Measurements from ENCODE around the gene ADTRP. TPM values are rescaled to one million over a fixed set of nuclear protein-coding genes. Genes with fewer than 3 reads are reported as not detected.

ADTRP gene
- total RNA-seq, 3 donors from 2014 or later: 0.48 to 2.9 (median 2.6) TPM

- intact Hi-C loops (cut with DNase I; ENCODE audit: low total_unique reads): no loop called here
- no peak for DNase-seq (ENCODE audit: low spot score in 2 of 2)
- TF ChIP-seq POLR2AphosphoS5 (IDR thresholded peaks at IDR 0.05): no peak
- no peak for TF ChIP-seq CTCF (IDR thresholded peaks at IDR 0.05)
- TF ChIP-seq POLR2A (IDR thresholded peaks at IDR 0.05): no peak
- H3K36me3 ChIP-seq: no peaks in the 10 kb centered on the region
- no peaks in the 10 kb centered on the region for H3K27me3 ChIP-seq
- no peaks in the 10 kb centered on the region for H3K9me3 ChIP-seq
- no peak overlapping the region for H3K27ac ChIP-seq
- H3K4me1 ChIP-seq: peaks cover 0 to 5% of the 10 kb centered on the region in 2 donors
- H3K4me3 ChIP-seq: no peak overlapping the region
These were observed 11.8 kb downstream of the ADTRP start for GRCh38 chr6:11766589-11767450.

- no peak for TF ChIP-seq POLR2A (IDR thresholded peaks at IDR 0.05)
- no peak for TF ChIP-seq CTCF (IDR thresholded peaks at IDR 0.05)
- TF ChIP-seq POLR2AphosphoS5 (IDR thresholded peaks at IDR 0.05): no peak
- no peaks in the 10 kb centered on the region for H3K27me3 ChIP-seq
- H3K4me1 ChIP-seq: peaks cover 0 to 5% of the 10 kb centered on the region in 2 donors
- H3K4me3 ChIP-seq: no peak overlapping the region
- intact Hi-C loops (cut with DNase I; ENCODE audit: low total_unique reads): no loop called here
- no peak for DNase-seq (ENCODE audit: low spot score in 2 of 2)
- H3K9me3 ChIP-seq: no peaks in the 10 kb centered on the region
- no peaks in the 10 kb centered on the region for H3K36me3 ChIP-seq
- H3K27ac ChIP-seq: no peak overlapping the region
These were observed 12.6 kb downstream of the ADTRP start for GRCh38 chr6:11766043-11766442.

GRCh38 chr6:11764250-11764604 is 14.4 kb downstream of the ADTRP start:
- no peaks in the 10 kb centered on the region for H3K4me1 ChIP-seq
- H3K4me3 ChIP-seq: no peak overlapping the region
- H3K9me3 ChIP-seq: no peaks in the 10 kb centered on the region
- TF ChIP-seq POLR2AphosphoS5 (IDR thresholded peaks at IDR 0.05) (no peak), CTCF (IDR thresholded peaks at IDR 0.05) (no peak), POLR2A (IDR thresholded peaks at IDR 0.05) (no peak)
- no peaks in the 10 kb centered on the region for H3K27me3 ChIP-seq
- no peak overlapping the region for H3K27ac ChIP-seq
- intact Hi-C loops (cut with DNase I; ENCODE audit: low total_unique reads): no loop called here
- no peaks in the 10 kb centered on the region for H3K36me3 ChIP-seq
- no peak for DNase-seq (ENCODE audit: low spot score in 2 of 2)

- Histone ChIP-seq H3K36me3 (no peaks in the 10 kb centered on the region), H3K4me3 (no peak overlapping the region), H3K27me3 (no peaks in the 10 kb centered on the region), H3K27ac (no peak overlapping the region), H3K9me3 (no peaks in the 10 kb centered on the region), H3K4me1 (no peaks in the 10 kb centered on the region)
- DNase-seq (ENCODE audit: low spot score in 2 of 2): no peak
- intact Hi-C loops (cut with DNase I; ENCODE audit: low total_unique reads): no loop called here
- TF ChIP-seq POLR2A (IDR thresholded peaks at IDR 0.05) (no peak), CTCF (IDR thresholded peaks at IDR 0.05) (no peak), POLR2AphosphoS5 (IDR thresholded peaks at IDR 0.05) (no peak)
These were observed 14.9 kb downstream of the ADTRP start for GRCh38 chr6:11763460-11764249.
